Testis (tissue), 3 donors: Measurements from ENCODE around the gene SLC39A9. TPM values are rescaled to one million over a fixed set of nuclear protein-coding genes. Genes with fewer than 3 reads are reported as not detected.

Source experiments
- DNase-seq: peaks from one replicate; pipeline ENCODE4 v3.0.0-alpha.2; 2019
- H3K27ac ChIP-seq, 2 donors: fragments of 200-600 bp; sonication (generic); one replicate each; pipeline ENCODE4 v1.5.1; 2019
- H3K27me3 ChIP-seq: fragments of 200-600 bp; sonication (generic); one replicate; pipeline ENCODE4 v1.5.1; 2019
- H3K36me3 ChIP-seq: fragments of 200-600 bp; sonication (generic); one replicate; pipeline ENCODE4 v1.5.1; 2017; ENCODE audit warnings: low read depth; ENCODE audit errors: missing control alignments
- H3K4me1 ChIP-seq: fragments of 200-600 bp; sonication (generic); one replicate; pipeline ENCODE4 v1.5.1; 2019
- H3K4me3 ChIP-seq, 2 donors: fragments of 200-600 bp; sonication (generic); one replicate each; pipeline ENCODE4 v1.5.1; 2017 to 2019
- H3K9me3 ChIP-seq: fragments of 200-600 bp; sonication (generic); one replicate; pipeline ENCODE4 v1.5.1; 2017
- CTCF ChIP-seq, 3 experiments: fragments of 450-650 bp in 2 of 3; fragments of 200-600 bp in 1 of 3; sonication (generic) in 1 of 3; IDR thresholded peaks; one replicate each; pipeline ENCODE4 v1.5.1; 2016 to 2019; ENCODE audit warnings: antibody characterized with exemption in 3 of 3, mild to moderate bottlenecking in 2 of 3, moderate library complexity in 1 of 3
- WGBS, 2 donors: methylation state at CpG; one replicate each; pipeline ENCODE4 v1.1.5; 2018; 5-methylcytosine and 5-hydroxymethylcytosine counted together
- intact Hi-C: fragments of 100-400 bp; cut with DNase I; formaldehyde crosslinking; loops from one replicate; pipeline ENCODE4 v1.15.1; 2023; ENCODE audit warnings: low total_unique reads
- polyA plus RNA-seq: library from polyadenylated mRNA; stranded (reverse); fragments of 350-450 nt; fragmentation: Illumina TruSeq; extraction: RNeasy Lipid Tissue Mini Kit (QIAGEN cat#74804); gene quantifications from one replicate; pipeline ENCODE4 v1.2.3, GENCODE V29; 2014; ENCODE audit warnings: low read depth, low replicate concordance; ENCODE audit not compliant: insufficient read depth
- total RNA-seq, 2 donors: library from RNA; depleted of rRNA; stranded (reverse); fragments of >200 nt; gene quantifications; one replicate each; pipeline ENCODE4 v1.2.3, GENCODE V29; 2016

Gene SLC39A9
- total and polyA plus RNA-seq, 3 donors from 2014 or later: 38.0 to 73.3 (median 59.9) TPM

DNA sequence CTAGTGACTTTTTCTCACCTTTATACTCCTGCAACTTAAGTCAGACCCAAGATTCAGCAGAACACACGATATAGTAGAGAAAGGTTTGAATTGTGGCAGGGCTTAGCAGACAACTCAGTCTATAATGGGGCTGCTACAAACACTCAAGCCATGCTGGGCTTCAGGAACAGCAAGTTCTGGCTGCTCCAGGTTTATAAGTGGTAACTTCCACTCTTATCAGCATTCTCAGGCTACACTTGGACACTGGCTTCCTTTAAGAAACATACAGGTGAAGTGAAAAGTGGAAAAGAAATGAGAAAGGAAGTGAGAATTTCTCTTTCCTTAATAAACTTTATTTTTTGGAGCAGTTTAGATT, 107.7 kb downstream of the SLC39A9 start:
- WGBS, 2 donors: 74 to 88% methylated on average over 1 of the region's 1 CpG
- intact Hi-C loops: no loop called here
- Histone ChIP-seq H3K36me3 (no peaks in the 10 kb centered on the region), H3K27me3 (no peaks in the 10 kb centered on the region), H3K4me3 (no peak overlapping the region), H3K4me1 (no peaks in the 10 kb centered on the region), H3K9me3 (no peaks in the 10 kb centered on the region), H3K27ac (no peak overlapping the region)
- DNase-seq: no peak
- no peak for TF ChIP-seq CTCF (IDR thresholded peaks at IDR 0.05)

Other genes starting within 250 kb of the SLC39A9 start
- gene DCAF5, start 245.6 kb upstream of the SLC39A9 start, total RNA-seq: 100 to 1,000 TPM in 1 of 2 donors, 10 to 100 TPM in 1; 97.7 to 129 TPM
- 168 TPM for gene DCAF5, start 245.6 kb upstream of the SLC39A9 start, polyA plus RNA-seq
- 10 to 100 TPM; 22.4 to 27.2 TPM for gene EXD2, start 207.2 kb upstream of the SLC39A9 start, total RNA-seq
- 70.3 TPM for gene EXD2, start 207.2 kb upstream of the SLC39A9 start, polyA plus RNA-seq
- gene GALNT16, start 138.5 kb upstream of the SLC39A9 start, total RNA-seq: 1 to 10 TPM; 5.6 to 6.3 TPM
- 11.1 TPM for gene GALNT16, start 138.5 kb upstream of the SLC39A9 start, polyA plus RNA-seq
- gene ERH, start 393 bp upstream of the SLC39A9 start, total RNA-seq: 10 to 100 TPM; 57.3 to 74.5 TPM
- gene ERH, start 393 bp upstream of the SLC39A9 start, polyA plus RNA-seq: 176 TPM
- 1 to 10 TPM in 1 of 2 donors, under 1 TPM in 1; 0.87 to 1.1 TPM for gene PLEKHD1, start 86.0 kb downstream of the SLC39A9 start, total RNA-seq
- gene PLEKHD1, start 86.0 kb downstream of the SLC39A9 start, polyA plus RNA-seq: 1.9 TPM
- gene CCDC177, start 176.2 kb downstream of the SLC39A9 start, total RNA-seq: 1 to 10 TPM; 1.7 to 1.9 TPM
- gene CCDC177, start 176.2 kb downstream of the SLC39A9 start, polyA plus RNA-seq: 0.63 TPM
- gene SUSD6, start 212.9 kb downstream of the SLC39A9 start, total RNA-seq: 10 to 100 TPM; 38.7 to 39.5 TPM
- 27.7 TPM for gene SUSD6, start 212.9 kb downstream of the SLC39A9 start, polyA plus RNA-seq